SW 1271 (cell line): ENCODE results near the gene DCXR.

Experiments used
- DNase-seq, 2 experiments: peaks; one replicate each; lab custom pipeline; 2025; lab: John Stamatoyannopoulos, UW

Gene DCXR

GRCh38 chr17:82011617-82012187 lies 25.8 kb downstream of the DCXR start:
- no peak for DNase-seq

- no peak for DNase-seq
These were observed 26.6 kb downstream of the DCXR start for GRCh38 chr17:82010575-82011525.

GRCh38 chr17:82009413-82009812 lies 28.1 kb downstream of the DCXR start:
- DNase-seq, result no peak

GRCh38 chr17:82008941-82009405 lies 28.5 kb downstream of the DCXR start:
- no peak for DNase-seq

- no peak for DNase-seq
These were observed 29.1 kb downstream of the DCXR start for GRCh38 chr17:82008258-82008940.

GRCh38 chr17:82007495-82008257 lies 29.8 kb downstream of the DCXR start:
- DNase-seq, result no peak

- no peak for DNase-seq
These were observed 30.3 kb downstream of the DCXR start for GRCh38 chr17:82007228-82007494.

- DNase-seq, result no peak
These were observed 30.8 kb downstream of the DCXR start for GRCh38 chr17:82006468-82007227.

GRCh38 chr17:82005701-82006348 lies 31.7 kb downstream of the DCXR start:
- DNase-seq, result no peak

- DNase-seq, result no peak
These were observed 32.7 kb downstream of the DCXR start for GRCh38 chr17:82004517-82005455.

- peak; percentile 77 to 87 for DNase-seq
These were observed 33.8 kb downstream of the DCXR start for GRCh38 chr17:82003411-82004381.

- no peak for DNase-seq
These were observed 35.9 kb downstream of the DCXR start for GRCh38 chr17:82001571-82002056.

GRCh38 chr17:82000803-82001570 lies 36.5 kb downstream of the DCXR start:
- DNase-seq, result no peak

GRCh38 chr17:81999976-82000802 lies 37.3 kb downstream of the DCXR start:
- DNase-seq, result no peak

GRCh38 chr17:81999587-81999975 lies 37.9 kb downstream of the DCXR start:
- DNase-seq, result no peak

GRCh38 chr17:81998691-81999438 lies 38.6 kb downstream of the DCXR start:
- DNase-seq, result no peak
